ENCODE measurements around the gene PFDN1.

Gene PFDN1

DNA sequence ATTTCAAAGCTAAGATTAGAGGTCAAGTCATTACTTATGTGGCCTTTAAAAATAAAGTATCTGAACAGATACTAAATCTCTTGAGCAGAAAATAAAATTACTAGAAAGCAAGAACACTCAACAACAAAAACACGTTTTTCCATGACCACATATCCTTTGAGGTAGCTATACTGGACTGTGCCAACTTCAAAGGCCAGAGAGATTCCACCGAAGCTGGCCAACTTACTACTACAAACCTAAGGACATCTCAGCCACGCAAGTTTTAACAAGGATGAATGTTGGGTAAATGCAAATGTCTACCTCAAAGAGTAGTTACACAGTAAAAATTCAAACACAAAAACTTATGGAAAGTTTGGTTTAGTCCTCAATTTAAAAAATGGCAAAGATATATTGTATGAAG is 18.9 kb downstream of the PFDN1 start:
- Histone ChIP-seq H3K4me3 (replicated peaks; ENCODE audit: insufficient read depth, low read length) (no peak overlapping the region), H3K27me3 (ENCODE audit: insufficient read depth, poor library complexity, severe bottlenecking) (no peaks in the 10 kb centered on the region), H3K27ac (replicated peaks) (no peak overlapping the region)
- TF ChIP-seq CTCF (IDR thresholded peaks at IDR 0.05; ENCODE audit: insufficient read depth, low read length), result no peak
- TF ChIP-seq REST (IDR thresholded peaks at IDR 0.05; ENCODE audit: insufficient replicate concordance, low read depth), result no peak
- no peak for TF ChIP-seq SPI1 (IDR thresholded peaks at IDR 0.05; ENCODE audit: borderline replicate concordance, low read depth)
- no peak for TF ChIP-seq GABPA (IDR thresholded peaks at IDR 0.05; ENCODE audit: low read depth)
- no peak for TF ChIP-seq POLR2AphosphoS5 (IDR thresholded peaks at IDR 0.05; ENCODE audit: low read depth)
- no peak for DNase-seq (ENCODE audit: low read depth in 1 of 2, low spot score in 1 of 2)

DNA sequence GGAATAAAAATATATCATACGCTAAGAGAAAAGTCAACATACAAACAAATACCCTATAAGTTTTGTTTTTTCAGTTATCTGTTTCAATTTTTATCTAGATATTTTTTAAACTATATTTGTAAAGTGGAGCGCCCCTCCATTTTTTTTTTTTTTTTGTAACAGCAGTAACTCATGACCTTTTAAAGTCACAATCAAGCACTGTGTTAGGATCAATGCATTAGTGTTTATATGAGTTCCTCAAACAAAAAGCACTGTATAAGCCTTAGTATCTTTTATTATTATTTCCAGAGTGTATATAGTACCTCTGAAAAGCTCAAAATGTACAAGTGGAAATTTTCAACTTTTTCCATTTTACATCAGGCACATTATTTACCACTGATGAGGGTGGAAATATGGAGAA is 20.6 kb downstream of the PFDN1 start:
- Histone ChIP-seq H3K4me3 (replicated peaks; ENCODE audit: insufficient read depth, low read length) (no peak overlapping the region), H3K27me3 (ENCODE audit: insufficient read depth, poor library complexity, severe bottlenecking) (no peaks in the 10 kb centered on the region), H3K27ac (replicated peaks) (no peak overlapping the region)
- TF ChIP-seq CTCF (IDR thresholded peaks at IDR 0.05; ENCODE audit: insufficient read depth, low read length) (no peak), POLR2AphosphoS5 (IDR thresholded peaks at IDR 0.05; ENCODE audit: low read depth) (no peak), SPI1 (IDR thresholded peaks at IDR 0.05; ENCODE audit: borderline replicate concordance, low read depth) (no peak), GABPA (IDR thresholded peaks at IDR 0.05; ENCODE audit: low read depth) (no peak), REST (IDR thresholded peaks at IDR 0.05; ENCODE audit: insufficient replicate concordance, low read depth) (no peak)
- DNase-seq (ENCODE audit: low read depth in 1 of 2, low spot score in 1 of 2), result no peak

GRCh38 chr5:140275837-140276236 is 27.1 kb downstream of the PFDN1 start:
- Histone ChIP-seq H3K27me3 (ENCODE audit: insufficient read depth, poor library complexity, severe bottlenecking) (no peaks in the 10 kb centered on the region), H3K4me3 (replicated peaks; ENCODE audit: insufficient read depth, low read length) (no peak overlapping the region), H3K27ac (replicated peaks) (peak overlapping the region; percentile 64)
- no peak for DNase-seq (ENCODE audit: low read depth in 1 of 2, low spot score in 1 of 2)
- TF ChIP-seq REST (IDR thresholded peaks at IDR 0.05; ENCODE audit: insufficient replicate concordance, low read depth), result no peak
- TF ChIP-seq SPI1 (IDR thresholded peaks at IDR 0.05; ENCODE audit: borderline replicate concordance, low read depth), result no peak
- no peak for TF ChIP-seq POLR2AphosphoS5 (IDR thresholded peaks at IDR 0.05; ENCODE audit: low read depth)
- TF ChIP-seq GABPA (IDR thresholded peaks at IDR 0.05; ENCODE audit: low read depth), result no peak
- TF ChIP-seq CTCF (IDR thresholded peaks at IDR 0.05; ENCODE audit: insufficient read depth, low read length), result no peak

Data from HL-60 (cell line).